PC-3 (cell line): Measurements from ENCODE around the gene GOLGA8J. TPM values are rescaled to one million over a fixed set of nuclear protein-coding genes. Genes with fewer than 3 reads are reported as not detected.

Experiments
- ATAC-seq: fragments of 200-7000 bp; cut with Tn5 transposase; 2 replicates; pipeline ENCODE4 v1.9.1; 2020; ENCODE audit warnings: mild to moderate bottlenecking, moderate library complexity
- BruUV-seq: library from RNA; stranded (reverse); fragments of 400-500 nt; replicated peaks from 2 replicates; lab custom pipeline; 2021; lab: Mats Ljungman, UMichigan
- CTCF ChIA-PET: fragments of 300-600 bp; sonication (Branson Sonifier 250); formaldehyde crosslinking; loops from one replicate; lab custom pipeline; 2022; ENCODE audit warnings: antibody characterized with exemption; lab: Charles Lee
- POLR2A ChIA-PET: fragments of 300-600 bp; sonication (Branson Sonifier 250); formaldehyde crosslinking; loops from one replicate; lab custom pipeline; 2022; ENCODE audit warnings: antibody characterized with exemption; ENCODE audit not compliant: unreplicated experiment; lab: Charles Lee
- DNase-seq: peaks from one replicate; pipeline ENCODE4 v3.0.0-alpha.2; 2015
- H2AFZ ChIP-seq: fragments of 300-600 bp; sonication (generic); 2 replicates; pipeline ENCODE4 v1.6.0; 2016; ENCODE audit warnings: antibody characterized with exemption, low read length
- H3F3A ChIP-seq: fragments of 300-600 bp; sonication (generic); one replicate; pipeline ENCODE4 v1.6.0; 2017; ENCODE audit warnings: antibody characterized with exemption, low read length, control low read depth, mild to moderate bottlenecking; ENCODE audit not compliant: unreplicated experiment
- H3K27ac ChIP-seq: fragments of 300-600 bp; sonication (generic); 2 replicates; pipeline ENCODE4 v1.5.1; 2016; ENCODE audit warnings: mild to moderate bottlenecking, low read length
- H3K27me3 ChIP-seq: fragments of 300-600 bp; sonication (generic); 2 replicates; pipeline ENCODE4 v1.6.1; 2016; ENCODE audit warnings: low read length, mixed read lengths
- H3K36me3 ChIP-seq: fragments of 300-600 bp; sonication (generic); 2 replicates; pipeline ENCODE4 v1.6.1; 2016; ENCODE audit warnings: low read depth, mixed run types, low read length, mixed read lengths
- H3K4me1 ChIP-seq: fragments of 300-600 bp; sonication (generic); 2 replicates; pipeline ENCODE4 v1.5.1; 2016; ENCODE audit warnings: low read length; ENCODE audit not compliant: insufficient read depth
- H3K4me2 ChIP-seq: fragments of 300-600 bp; sonication (generic); 2 replicates; pipeline ENCODE4 v1.6.0; 2016; ENCODE audit warnings: low read length
- H3K4me3 ChIP-seq: fragments of 300-600 bp; sonication (generic); 2 replicates; pipeline ENCODE4 v1.5.1; 2016; ENCODE audit warnings: mild to moderate bottlenecking, low read length, mixed read lengths
- H3K79me2 ChIP-seq: fragments of 300-600 bp; sonication (generic); 2 replicates; pipeline ENCODE4 v1.6.1; 2017; ENCODE audit warnings: low read length, mixed read lengths
- H3K9ac ChIP-seq: fragments of 300-600 bp; sonication (generic); 2 replicates; pipeline ENCODE4 v1.6.0; 2016; ENCODE audit warnings: mild to moderate bottlenecking, low read length
- H3K9me2 ChIP-seq: fragments of 300-600 bp; sonication (generic); replicated peaks from 2 replicates; pipeline ENCODE4 v1.6.1; 2016; ENCODE audit warnings: mixed run types, low read length, mixed read lengths
- H3K9me3 ChIP-seq: fragments of 300-600 bp; sonication (generic); 2 replicates; pipeline ENCODE4 v1.6.1; 2016; ENCODE audit warnings: low read length, mixed read lengths
- H4K20me1 ChIP-seq: fragments of 300-600 bp; sonication (generic); 2 replicates; pipeline ENCODE4 v1.6.1; 2016; ENCODE audit warnings: low read length, mixed read lengths
- EZH2 ChIP-seq: fragments of 300-600 bp; sonication (generic); IDR thresholded peaks from one replicate; pipeline ENCODE4 v1.6.1; 2017; ENCODE audit warnings: antibody characterized with exemption, mild to moderate bottlenecking, low read length; ENCODE audit not compliant: unreplicated experiment
- EZH2phosphoT487 ChIP-seq: fragments of 300-600 bp; sonication (generic); IDR thresholded peaks from 2 replicates; pipeline ENCODE4 v1.6.1; 2018; ENCODE audit warnings: mild to moderate bottlenecking, antibody characterized with exemption, low read length, borderline replicate concordance
- intact Hi-C: fragments of 100-400 bp; cut with micrococcal nuclease; formaldehyde crosslinking; loops from 2 replicates; pipeline ENCODE4 v1.9.0; 2023
- total RNA-seq: library from RNA; depleted of rRNA; stranded (reverse); fragments of >200 nt; gene quantifications from 2 replicates; pipeline ENCODE4 v1.2.3, GENCODE V29; 2014
- TF ChIP-seq, protein P1 (sequence below): fragments of 300-600 bp; sonication (generic); conservative IDR thresholded peaks from 2 replicates; pipeline ENCODE4 v1.5.1; 2017; ENCODE audit warnings: antibody characterized with exemption, low read depth, mild to moderate bottlenecking, low read length

Gene GOLGA8J
- total RNA-seq, 1 experiment from 2014 or later = not detected

DNA sequence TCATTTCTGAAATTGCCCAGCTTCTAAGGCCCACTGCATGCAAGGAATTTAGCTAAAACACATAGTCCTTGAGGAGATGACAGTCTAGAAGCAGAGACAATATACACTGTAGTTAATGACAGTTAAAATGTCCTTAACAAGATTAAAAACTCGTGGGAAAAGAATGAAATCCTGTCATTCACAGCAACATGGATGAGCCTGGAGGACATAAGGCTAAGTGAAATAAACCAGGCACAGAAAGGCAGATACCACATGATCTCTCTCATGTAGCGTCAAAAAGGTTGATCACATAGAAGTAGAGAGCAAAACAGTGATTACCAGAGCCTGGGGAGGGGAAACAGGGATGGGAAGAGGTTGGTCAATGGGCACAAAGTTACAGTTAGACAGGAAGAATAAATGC lies 36.3 kb upstream of the GOLGA8J start:
- H3K79me2 ChIP-seq = no peaks in the 10 kb centered on the region
- no peak overlapping the region for H2AFZ ChIP-seq
- no peaks in the 10 kb centered on the region for H3F3A ChIP-seq
- H3K4me2 ChIP-seq = no peak overlapping the region
- ChIA-PET CTCF (no interaction called here), POLR2A (no interaction called here)
- H3K27me3 ChIP-seq = no peaks in the 10 kb centered on the region; the same call in 1 of the 2 replicates
- no peak overlapping the region for H3K4me3 ChIP-seq
- intact Hi-C loops = no loop called here
- no peak for ATAC-seq
- no peaks in the 10 kb centered on the region for H3K9me3 ChIP-seq
- no TSS peak for BruUV-seq
- no peak overlapping the region for H3K27ac ChIP-seq
- H3K9me2 ChIP-seq = no peaks in the 10 kb centered on the region
- no peak for TF ChIP-seq EZH2phosphoT487
- no peak for TF ChIP-seq EZH2
- TF ChIP-seq, protein P1, sequence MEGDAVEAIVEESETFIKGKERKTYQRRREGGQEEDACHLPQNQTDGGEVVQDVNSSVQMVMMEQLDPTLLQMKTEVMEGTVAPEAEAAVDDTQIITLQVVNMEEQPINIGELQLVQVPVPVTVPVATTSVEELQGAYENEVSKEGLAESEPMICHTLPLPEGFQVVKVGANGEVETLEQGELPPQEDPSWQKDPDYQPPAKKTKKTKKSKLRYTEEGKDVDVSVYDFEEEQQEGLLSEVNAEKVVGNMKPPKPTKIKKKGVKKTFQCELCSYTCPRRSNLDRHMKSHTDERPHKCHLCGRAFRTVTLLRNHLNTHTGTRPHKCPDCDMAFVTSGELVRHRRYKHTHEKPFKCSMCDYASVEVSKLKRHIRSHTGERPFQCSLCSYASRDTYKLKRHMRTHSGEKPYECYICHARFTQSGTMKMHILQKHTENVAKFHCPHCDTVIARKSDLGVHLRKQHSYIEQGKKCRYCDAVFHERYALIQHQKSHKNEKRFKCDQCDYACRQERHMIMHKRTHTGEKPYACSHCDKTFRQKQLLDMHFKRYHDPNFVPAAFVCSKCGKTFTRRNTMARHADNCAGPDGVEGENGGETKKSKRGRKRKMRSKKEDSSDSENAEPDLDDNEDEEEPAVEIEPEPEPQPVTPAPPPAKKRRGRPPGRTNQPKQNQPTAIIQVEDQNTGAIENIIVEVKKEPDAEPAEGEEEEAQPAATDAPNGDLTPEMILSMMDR = no peak
- no peaks in the 10 kb centered on the region for H3K36me3 ChIP-seq
- no peaks in the 10 kb centered on the region for H4K20me1 ChIP-seq
- H3K4me1 ChIP-seq = no peaks in the 10 kb centered on the region
- no peak overlapping the region for H3K9ac ChIP-seq
- DNase-seq = no peak

DNA sequence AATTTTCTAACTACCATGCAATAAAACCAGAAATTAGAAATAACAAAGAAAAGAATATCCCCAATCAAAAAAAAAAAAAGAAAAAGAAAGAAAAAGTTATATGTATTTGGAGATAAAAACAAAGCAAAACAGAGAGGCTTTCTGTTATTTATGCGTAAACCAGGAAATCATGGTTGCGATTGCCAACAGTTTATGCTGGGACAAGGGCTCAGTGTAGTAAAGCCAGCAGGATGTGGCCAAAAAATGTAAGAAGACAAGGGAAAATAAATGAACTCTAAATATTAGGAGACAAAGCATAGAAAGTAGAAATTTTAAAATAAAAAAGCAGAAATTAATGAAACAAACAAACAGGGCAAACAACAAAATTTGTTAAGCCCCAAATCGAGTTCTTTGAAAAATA lies 27.2 kb upstream of the GOLGA8J start:
- ATAC-seq (no peak), DNase-seq (no peak)
- intact Hi-C loops = no loop called here
- H3K4me2 ChIP-seq = no peak overlapping the region
- H2AFZ ChIP-seq = no peak overlapping the region
- no peaks in the 10 kb centered on the region for H3K4me1 ChIP-seq
- no peak for TF ChIP-seq EZH2
- TF ChIP-seq, protein P1 = no peak
- TF ChIP-seq EZH2phosphoT487 = no peak
- BruUV-seq = no TSS peak
- H3K4me3 ChIP-seq = no peak overlapping the region
- POLR2A ChIA-PET = no interaction called here
- H3K79me2 ChIP-seq = no peaks in the 10 kb centered on the region
- H3K27ac ChIP-seq = no peak overlapping the region
- H3K9ac ChIP-seq = no peak overlapping the region
- no peaks in the 10 kb centered on the region for H3F3A ChIP-seq
- H3K9me3 ChIP-seq = no peaks in the 10 kb centered on the region
- CTCF ChIA-PET = no interaction called here
- H3K36me3 ChIP-seq = no peaks in the 10 kb centered on the region
- no peaks in the 10 kb centered on the region for H4K20me1 ChIP-seq
- no peaks in the 10 kb centered on the region for H3K9me2 ChIP-seq
- peaks cover 6% of the 10 kb centered on the region; the same call in 1 of the 2 replicates for H3K27me3 ChIP-seq

DNA sequence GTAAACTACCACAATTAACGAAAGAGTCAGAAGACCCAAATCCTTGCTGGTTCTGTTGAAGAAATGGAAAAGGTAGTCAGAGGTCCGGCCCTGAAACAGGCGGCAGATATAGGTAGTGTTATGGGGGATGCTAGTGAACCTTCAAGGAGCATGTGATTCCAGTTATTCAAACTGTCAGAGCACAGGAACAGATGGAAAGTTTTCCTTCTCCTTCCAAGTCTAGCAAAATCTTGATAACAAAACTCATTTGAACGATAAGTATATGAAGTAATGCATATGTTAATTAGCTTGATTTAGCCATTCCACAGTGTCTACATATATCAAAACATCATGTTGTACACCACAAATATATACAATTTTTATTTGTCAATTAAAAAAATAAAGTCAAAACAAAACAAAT lies 26.6 kb upstream of the GOLGA8J start:
- H3K36me3 ChIP-seq = no peaks in the 10 kb centered on the region
- no TSS peak for BruUV-seq
- no peak for DNase-seq
- H3K9ac ChIP-seq = no peak overlapping the region
- no peaks in the 10 kb centered on the region for H3K4me1 ChIP-seq
- H3K4me3 ChIP-seq = no peak overlapping the region
- ChIA-PET POLR2A (no interaction called here), CTCF (no interaction called here)
- TF ChIP-seq, protein P1 = no peak
- no peak overlapping the region for H2AFZ ChIP-seq
- H3K27ac ChIP-seq = no peak overlapping the region
- intact Hi-C loops = no loop called here
- H3K9me3 ChIP-seq = no peaks in the 10 kb centered on the region
- H3K9me2 ChIP-seq = no peaks in the 10 kb centered on the region
- no peak for ATAC-seq
- no peaks in the 10 kb centered on the region for H3F3A ChIP-seq
- H3K4me2 ChIP-seq = no peak overlapping the region
- no peaks in the 10 kb centered on the region for H3K79me2 ChIP-seq
- no peaks in the 10 kb centered on the region for H4K20me1 ChIP-seq
- peaks cover 6% of the 10 kb centered on the region; the same call in 1 of the 2 replicates for H3K27me3 ChIP-seq
